HAP-1 (cell line): ENCODE results near the gene CEBPG.
A peak's percentile ranks its signal among the peaks of the same experiment; 100 is the strongest.

Experiments
- DNase-seq, 2 experiments: peaks; one replicate each; pipeline ENCODE4 v3.0.0-alpha.2; 2016 to 2020; ENCODE audit warnings: low spot score in 2 of 2
- H3K27me3 ChIP-seq: fragments of 250-450 bp; sonication (Bioruptor Pico); 2 replicates; pipeline ENCODE4 v1.5.1; 2020; ENCODE audit warnings: low read depth, mild to moderate bottlenecking, moderate library complexity
- H3K36me3 ChIP-seq: fragments of 250-450 bp; sonication (Bioruptor Pico); replicated peaks from 2 replicates; pipeline ENCODE4 v1.5.1; 2020; ENCODE audit warnings: mild to moderate bottlenecking
- H3K4me1 ChIP-seq: fragments of 250-450 bp; sonication (Bioruptor Pico); 2 replicates; pipeline ENCODE4 v1.5.1; 2020; ENCODE audit warnings: mild to moderate bottlenecking
- H3K4me3 ChIP-seq: fragments of 250-450 bp; sonication (Bioruptor Pico); 2 replicates; pipeline ENCODE4 v1.5.1; 2020; ENCODE audit warnings: mild to moderate bottlenecking, moderate library complexity
- H3K9me3 ChIP-seq: fragments of 250-450 bp; sonication (Bioruptor Pico); 2 replicates; pipeline ENCODE4 v1.5.1; 2020; ENCODE audit warnings: mild to moderate bottlenecking, moderate library complexity
- in situ Hi-C: fragments of 300-500 bp; cut with MboI; formaldehyde crosslinking; loops from 3 replicates; pipeline ENCODE4 v1.14.3; 2020; ENCODE audit warnings: low sequenced_read_pairs, inconsistent platforms, mixed read lengths

CEBPG gene

GRCh38 chr19:33414667-33415605 is 41.4 kb downstream of the CEBPG start:
- no peaks in the 10 kb centered on the region for H3K4me1 ChIP-seq
- H3K36me3 ChIP-seq, result no peaks in the 10 kb centered on the region
- no peak overlapping the region for H3K4me3 ChIP-seq
- DNase-seq, result no peak
- no peaks in the 10 kb centered on the region for H3K9me3 ChIP-seq
- no peaks in the 10 kb centered on the region for H3K27me3 ChIP-seq
- in situ Hi-C loops, result no loop called here

- H3K36me3 ChIP-seq, result no peaks in the 10 kb centered on the region
- peak; percentile 67 to 90 for DNase-seq
- no peaks in the 10 kb centered on the region for H3K4me1 ChIP-seq
- H3K4me3 ChIP-seq, result no peak overlapping the region
- no peaks in the 10 kb centered on the region for H3K27me3 ChIP-seq
- in situ Hi-C loops, result no loop called here
- no peaks in the 10 kb centered on the region for H3K9me3 ChIP-seq
Observed at GRCh38 chr19:33416307-33417215, 43.1 kb downstream of the CEBPG start.

DNA sequence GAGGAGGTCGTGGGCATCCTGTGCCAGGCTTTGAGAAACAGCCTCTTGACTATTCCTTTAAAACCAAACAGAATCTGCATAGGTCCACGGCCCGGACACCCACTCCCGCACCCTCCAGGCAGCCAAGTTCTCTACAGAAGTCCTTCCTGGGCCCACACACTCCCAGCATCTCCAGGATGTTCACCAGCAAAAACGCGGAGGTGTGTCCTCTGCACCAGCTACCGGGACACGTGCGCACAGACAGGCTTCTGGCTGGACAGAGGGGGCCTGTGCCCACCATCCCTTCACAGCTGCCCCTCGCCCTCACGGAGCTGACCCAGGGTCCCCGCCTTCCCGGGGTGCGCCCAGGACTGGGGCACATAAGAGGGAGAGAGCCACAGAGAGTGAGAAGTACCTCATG is 44.2 kb downstream of the CEBPG start:
- no peaks in the 10 kb centered on the region for H3K27me3 ChIP-seq
- no peaks in the 10 kb centered on the region for H3K9me3 ChIP-seq
- no peaks in the 10 kb centered on the region for H3K36me3 ChIP-seq
- H3K4me3 ChIP-seq, result no peak overlapping the region
- no peak for DNase-seq
- H3K4me1 ChIP-seq, result no peaks in the 10 kb centered on the region
- in situ Hi-C loops, result no loop called here

GRCh38 chr19:33418461-33418860 is 45.0 kb downstream of the CEBPG start:
- in situ Hi-C loops, result no loop called here
- no peak for DNase-seq
- H3K4me3 ChIP-seq, result no peak overlapping the region
- no peaks in the 10 kb centered on the region for H3K27me3 ChIP-seq
- no peaks in the 10 kb centered on the region for H3K36me3 ChIP-seq
- H3K9me3 ChIP-seq, result no peaks in the 10 kb centered on the region
- H3K4me1 ChIP-seq, result no peaks in the 10 kb centered on the region

- in situ Hi-C loops, result no loop called here
- DNase-seq, result no peak
- Histone ChIP-seq H3K27me3 (no peaks in the 10 kb centered on the region), H3K9me3 (no peaks in the 10 kb centered on the region), H3K4me3 (no peak overlapping the region), H3K4me1 (no peaks in the 10 kb centered on the region), H3K36me3 (no peaks in the 10 kb centered on the region)
Observed at GRCh38 chr19:33418871-33419787, 45.6 kb downstream of the CEBPG start.

DNA sequence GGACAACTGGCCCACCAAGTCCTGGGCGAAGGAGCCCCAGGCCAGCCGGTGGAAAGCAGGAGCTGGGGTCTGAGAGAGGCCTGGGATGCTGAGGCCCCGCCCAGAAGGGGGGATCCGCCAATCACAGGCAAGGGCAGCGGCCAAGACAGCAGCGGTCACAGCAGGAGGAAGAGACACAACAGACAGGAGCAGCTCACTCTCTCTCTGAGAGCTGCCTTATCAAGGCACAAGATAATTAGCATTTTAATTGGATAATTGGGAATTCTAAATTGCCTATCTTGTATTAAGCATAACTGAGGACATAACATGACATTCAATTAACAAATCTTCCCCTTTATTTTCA is 46.2 kb downstream of the CEBPG start:
- Histone ChIP-seq H3K36me3 (no peaks in the 10 kb centered on the region), H3K9me3 (no peaks in the 10 kb centered on the region), H3K4me3 (no peak overlapping the region), H3K27me3 (no peaks in the 10 kb centered on the region), H3K4me1 (no peaks in the 10 kb centered on the region)
- in situ Hi-C loops, result no loop called here
- DNase-seq, result no peak

DNA sequence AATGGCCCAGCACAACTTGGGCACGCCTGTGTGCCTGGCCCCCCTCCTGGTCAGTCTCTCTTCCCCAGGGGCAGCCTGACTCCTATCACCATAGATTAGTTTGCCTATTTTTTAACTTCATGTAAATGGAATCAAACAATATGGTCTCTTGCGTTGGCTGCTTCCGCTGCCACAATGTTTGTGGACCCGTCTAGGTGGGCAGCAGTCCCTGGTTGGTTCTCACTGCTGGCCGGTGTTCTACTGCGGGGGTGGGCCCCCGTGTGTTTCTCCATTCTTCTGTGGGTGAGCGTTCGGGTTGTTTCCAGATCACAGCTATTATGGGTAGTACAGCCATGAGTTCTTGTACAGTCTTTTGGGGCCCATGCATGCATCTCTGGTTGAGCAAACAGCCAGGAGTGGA is 47.3 kb downstream of the CEBPG start:
- DNase-seq, result no peak
- no peaks in the 10 kb centered on the region for H3K36me3 ChIP-seq
- H3K9me3 ChIP-seq, result no peaks in the 10 kb centered on the region
- in situ Hi-C loops, result no loop called here
- H3K4me1 ChIP-seq, result no peaks in the 10 kb centered on the region
- no peaks in the 10 kb centered on the region for H3K27me3 ChIP-seq
- no peak overlapping the region for H3K4me3 ChIP-seq

- DNase-seq, result no peak
- H3K9me3 ChIP-seq, result no peaks in the 10 kb centered on the region
- H3K4me3 ChIP-seq, result no peak overlapping the region
- in situ Hi-C loops, result no loop called here
- H3K27me3 ChIP-seq, result no peaks in the 10 kb centered on the region
- no peaks in the 10 kb centered on the region for H3K4me1 ChIP-seq
- H3K36me3 ChIP-seq, result no peaks in the 10 kb centered on the region
Observed at GRCh38 chr19:33421368-33421767, 47.9 kb downstream of the CEBPG start.

DNA sequence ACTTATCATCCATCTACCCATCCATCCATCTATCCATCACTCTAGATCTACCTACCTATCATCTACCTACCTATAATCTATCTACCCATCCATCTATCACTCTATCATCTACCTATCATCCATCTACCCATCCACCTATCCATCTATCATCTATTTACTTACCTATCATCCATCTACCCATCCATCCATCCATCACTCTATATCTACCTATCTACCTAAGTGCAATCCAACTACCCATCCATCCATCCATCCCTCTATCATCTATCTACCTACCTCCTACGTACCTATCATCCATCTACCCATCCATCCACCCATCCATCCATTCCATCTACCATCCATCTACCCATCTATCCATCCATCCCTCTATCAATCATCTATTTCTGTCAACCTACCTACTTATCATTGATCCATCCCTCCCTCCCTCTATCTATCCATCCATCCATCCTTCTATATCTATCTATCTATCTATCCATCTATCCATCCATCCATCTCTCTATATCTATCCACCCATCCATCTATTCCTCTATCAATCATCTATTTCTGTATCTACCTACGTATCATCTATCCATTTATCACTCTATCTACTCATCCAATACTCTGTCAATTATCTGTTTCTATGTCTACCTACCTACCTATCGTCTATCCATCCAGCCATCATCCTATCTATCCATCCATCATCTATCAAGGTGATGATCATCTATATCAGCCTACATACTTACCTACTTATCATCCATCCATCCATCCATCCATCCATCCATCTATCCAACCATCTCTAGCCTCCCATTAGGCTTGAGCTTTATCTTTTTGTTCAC is 49.1 kb downstream of the CEBPG start:
- in situ Hi-C loops, result no loop called here
- no peaks in the 10 kb centered on the region for H3K4me1 ChIP-seq
- no peaks in the 10 kb centered on the region for H3K36me3 ChIP-seq
- no peak overlapping the region for H3K4me3 ChIP-seq
- H3K9me3 ChIP-seq, result no peaks in the 10 kb centered on the region
- H3K27me3 ChIP-seq, result no peaks in the 10 kb centered on the region
- no peak for DNase-seq

DNA sequence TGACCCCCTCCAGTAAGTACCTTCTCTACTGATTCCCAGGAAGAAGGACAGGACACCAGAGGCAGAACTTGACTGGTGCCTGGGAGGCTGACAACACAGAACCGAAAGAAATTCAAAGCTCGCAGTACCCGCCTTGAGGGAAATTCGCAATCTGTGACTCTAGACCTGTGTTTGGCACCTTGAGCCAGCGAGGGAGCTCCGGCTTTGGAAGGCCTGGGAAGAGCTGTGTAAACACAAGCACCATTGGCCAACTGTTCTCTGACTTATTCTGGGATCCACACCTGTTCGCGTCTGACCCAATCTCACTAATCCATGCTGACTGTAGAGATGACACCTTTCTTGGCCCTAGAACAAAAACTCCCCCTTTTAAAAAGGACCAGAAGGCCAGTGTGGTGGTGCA is 50.7 kb downstream of the CEBPG start:
- no peak for DNase-seq
- Histone ChIP-seq H3K9me3 (no peaks in the 10 kb centered on the region), H3K36me3 (no peaks in the 10 kb centered on the region), H3K4me3 (no peak overlapping the region), H3K4me1 (no peaks in the 10 kb centered on the region), H3K27me3 (no peaks in the 10 kb centered on the region)
- in situ Hi-C loops, result no loop called here

DNA sequence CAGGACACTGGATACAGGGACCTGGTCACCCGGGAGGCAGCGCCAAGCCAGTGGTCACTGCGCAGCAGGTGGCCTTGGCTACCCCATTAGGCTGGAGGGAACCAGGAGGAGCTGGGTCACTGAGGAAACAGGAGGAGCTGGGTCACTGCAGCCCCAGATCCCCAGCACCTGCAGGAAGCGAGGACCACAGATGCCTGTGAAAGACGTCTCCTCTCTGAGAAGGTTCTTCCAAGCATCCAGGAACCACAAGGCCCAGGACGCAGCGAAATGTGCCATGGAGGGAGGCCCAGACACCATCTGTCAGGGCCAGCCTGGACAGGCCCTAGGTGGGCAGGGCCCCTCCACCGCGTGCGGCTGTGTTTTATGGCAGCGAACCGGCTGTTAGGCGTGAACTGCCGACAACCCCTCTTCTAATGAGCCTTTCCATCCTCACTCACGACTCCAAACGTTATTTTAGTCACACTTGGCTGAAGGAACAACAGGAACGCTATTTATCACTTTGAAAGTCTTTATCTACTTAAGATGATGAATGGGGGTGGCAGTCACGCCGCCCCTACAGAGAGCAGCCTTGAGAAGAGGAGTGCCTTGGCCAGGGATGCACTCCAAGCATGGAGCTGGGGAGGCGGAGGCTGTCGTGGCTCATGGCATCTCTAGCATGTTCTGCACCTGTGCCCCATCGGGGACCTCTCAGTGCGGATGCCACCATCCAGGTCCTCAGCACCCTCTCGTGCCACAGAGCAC is 53.3 kb downstream of the CEBPG start:
- Histone ChIP-seq H3K4me3 (no peak overlapping the region), H3K4me1 (no peaks in the 10 kb centered on the region), H3K9me3 (no peaks in the 10 kb centered on the region), H3K27me3 (no peaks in the 10 kb centered on the region), H3K36me3 (no peaks in the 10 kb centered on the region)
- DNase-seq, result no peak
- in situ Hi-C loops, result loop anchor here (5.0 to 25.0 kb wide), 2 partner anchors 346 to 1286 kb away; no protein-coding TSS in a partner anchor
